SU-DHL-6 (cell line): ENCODE results near the gene CCDC93.
A peak's percentile ranks its signal among the peaks of the same experiment; 100 is the strongest.

Source experiments
- H2AFZ ChIP-seq: fragments of 200-600 bp; sonication (generic); 2 replicates; pipeline ENCODE4 v1.6.1; 2014; ENCODE audit warnings: low read depth, mild to moderate bottlenecking, moderate library complexity, mixed read lengths, antibody characterized with exemption, low read length; ENCODE audit not compliant: severe bottlenecking
- H3F3A ChIP-seq: fragments of 200-600 bp; shearing (Covaris generic); 2 replicates; pipeline ENCODE4 v1.6.0; 2016; ENCODE audit warnings: antibody characterized with exemption, mild to moderate bottlenecking; ENCODE audit not compliant: insufficient read depth
- H3K27ac ChIP-seq: fragments of 200-600 bp; sonication (generic); 2 replicates; pipeline ENCODE4 v1.5.1; 2016; ENCODE audit warnings: low read depth, mild to moderate bottlenecking, low read length, moderate library complexity, mixed read lengths
- H3K27me3 ChIP-seq: fragments of 200-600 bp; sonication (generic), shearing (Covaris generic); 2 replicates; pipeline ENCODE4 v1.6.0; 2014; ENCODE audit warnings: mild to moderate bottlenecking, low read length
- H3K36me3 ChIP-seq: fragments of 200-600 bp; sonication (generic); 2 replicates; pipeline ENCODE4 v1.6.1; 2014; ENCODE audit warnings: mild to moderate bottlenecking, low read length, mixed read lengths
- H3K4me2 ChIP-seq: fragments of 300-600, 200-600 bp; shearing (Covaris generic), sonication (generic); 2 replicates; pipeline ENCODE4 v1.6.0; 2014; ENCODE audit warnings: low read length, low read depth, mild to moderate bottlenecking; ENCODE audit not compliant: poor library complexity, severe bottlenecking
- H3K4me3 ChIP-seq: fragments of 200-600 bp; sonication (generic); 2 replicates; pipeline ENCODE4 v1.5.1; 2014; ENCODE audit warnings: antibody characterized with exemption, low read length, mild to moderate bottlenecking, mixed read lengths; ENCODE audit not compliant: insufficient read depth, poor library complexity, severe bottlenecking
- H3K79me2 ChIP-seq: fragments of 200-600 bp; sonication (generic); 2 replicates; pipeline ENCODE4 v1.6.1; 2014; ENCODE audit warnings: mild to moderate bottlenecking, low read length, moderate library complexity; ENCODE audit not compliant: insufficient read depth
- H3K9ac ChIP-seq: fragments of 200-600 bp; sonication (generic); 2 replicates; pipeline ENCODE4 v1.7.0; 2014; ENCODE audit warnings: mild to moderate bottlenecking, low read length
- H3K9me2 ChIP-seq: fragments of 200-600 bp; sonication (generic); replicated peaks from 2 replicates; pipeline ENCODE4 v1.6.1; 2014; ENCODE audit warnings: low read length; ENCODE audit not compliant: insufficient read depth
- H3K9me3 ChIP-seq: fragments of 200-600 bp; sonication (generic); 2 replicates; pipeline ENCODE4 v1.6.1; 2014; ENCODE audit warnings: low read length, mixed read lengths; ENCODE audit not compliant: insufficient read depth
- H4K20me1 ChIP-seq: fragments of 200-600 bp; sonication (generic); 2 replicates; pipeline ENCODE4 v1.6.1; 2014; ENCODE audit warnings: low read depth, mild to moderate bottlenecking, antibody characterized with exemption, low read length, moderate library complexity, mixed read lengths
- EZH2phosphoT487 ChIP-seq: fragments of 200-600 bp; sonication (generic), shearing (Covaris generic); conservative IDR thresholded peaks from 2 replicates; pipeline ENCODE4 v1.6.1; 2018; ENCODE audit warnings: mild to moderate bottlenecking, antibody characterized with exemption, low read length, moderate library complexity, mixed read lengths
- TF ChIP-seq, protein P1 (sequence below): fragments of 200-600 bp; sonication (generic); IDR thresholded peaks from one replicate; pipeline ENCODE4 v1.5.1; 2017; ENCODE audit warnings: antibody characterized with exemption, mild to moderate bottlenecking, low read length, moderate library complexity; ENCODE audit not compliant: insufficient read depth, poor library complexity, severe bottlenecking

The CCDC93 gene

GRCh38 chr2:118044103-118044716 is 30.3 kb upstream of the CCDC93 start:
- no peaks in the 10 kb centered on the region for H3F3A ChIP-seq
- no peak overlapping the region for H3K4me2 ChIP-seq
- no peaks in the 10 kb centered on the region for H3K36me3 ChIP-seq

GRCh38 chr2:118040891-118041290 is 27.0 kb upstream of the CCDC93 start:
- H3K9ac ChIP-seq, result no peak overlapping the region
- no peak for TF ChIP-seq EZH2phosphoT487
- TF ChIP-seq, protein P1, sequence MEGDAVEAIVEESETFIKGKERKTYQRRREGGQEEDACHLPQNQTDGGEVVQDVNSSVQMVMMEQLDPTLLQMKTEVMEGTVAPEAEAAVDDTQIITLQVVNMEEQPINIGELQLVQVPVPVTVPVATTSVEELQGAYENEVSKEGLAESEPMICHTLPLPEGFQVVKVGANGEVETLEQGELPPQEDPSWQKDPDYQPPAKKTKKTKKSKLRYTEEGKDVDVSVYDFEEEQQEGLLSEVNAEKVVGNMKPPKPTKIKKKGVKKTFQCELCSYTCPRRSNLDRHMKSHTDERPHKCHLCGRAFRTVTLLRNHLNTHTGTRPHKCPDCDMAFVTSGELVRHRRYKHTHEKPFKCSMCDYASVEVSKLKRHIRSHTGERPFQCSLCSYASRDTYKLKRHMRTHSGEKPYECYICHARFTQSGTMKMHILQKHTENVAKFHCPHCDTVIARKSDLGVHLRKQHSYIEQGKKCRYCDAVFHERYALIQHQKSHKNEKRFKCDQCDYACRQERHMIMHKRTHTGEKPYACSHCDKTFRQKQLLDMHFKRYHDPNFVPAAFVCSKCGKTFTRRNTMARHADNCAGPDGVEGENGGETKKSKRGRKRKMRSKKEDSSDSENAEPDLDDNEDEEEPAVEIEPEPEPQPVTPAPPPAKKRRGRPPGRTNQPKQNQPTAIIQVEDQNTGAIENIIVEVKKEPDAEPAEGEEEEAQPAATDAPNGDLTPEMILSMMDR, result no peak
- H2AFZ ChIP-seq, result no peak overlapping the region
- H3K27me3 ChIP-seq, result no peaks in the 10 kb centered on the region
- H4K20me1 ChIP-seq, result no peaks in the 10 kb centered on the region
- H3K4me3 ChIP-seq, result no peak overlapping the region
- no peaks in the 10 kb centered on the region for H3K9me3 ChIP-seq
- no peaks in the 10 kb centered on the region for H3K9me2 ChIP-seq
- no peak overlapping the region for H3K27ac ChIP-seq
- H3K4me2 ChIP-seq, result no peak overlapping the region
- H3K79me2 ChIP-seq, result no peaks in the 10 kb centered on the region
- H3K36me3 ChIP-seq, result no peaks in the 10 kb centered on the region
- H3F3A ChIP-seq, result no peaks in the 10 kb centered on the region

More at GRCh38 chr2:118044103-118044716, 30.3 kb upstream of the CCDC93 start:
- Histone ChIP-seq H3K27me3 (no peaks in the 10 kb centered on the region), H3K27ac (no peak overlapping the region), H3K9me2 (no peaks in the 10 kb centered on the region), H3K9ac (no peak overlapping the region), H3K79me2 (no peaks in the 10 kb centered on the region), H3K9me3 (no peaks in the 10 kb centered on the region), H4K20me1 (no peaks in the 10 kb centered on the region), H2AFZ (no peak overlapping the region), H3K4me3 (no peak overlapping the region)
- TF ChIP-seq, protein P1, result no peak

GRCh38 chr2:118032169-118033013 is 18.5 kb upstream of the CCDC93 start:
- H3K9me2 ChIP-seq, result no peaks in the 10 kb centered on the region
- H3K9ac ChIP-seq, result no peak overlapping the region
- no peaks in the 10 kb centered on the region for H3K27me3 ChIP-seq
- no peaks in the 10 kb centered on the region for H3K9me3 ChIP-seq
- no peaks in the 10 kb centered on the region for H3K79me2 ChIP-seq
- H3K27ac ChIP-seq, result no peak overlapping the region
- H3K4me3 ChIP-seq, result no peak overlapping the region
- no peaks in the 10 kb centered on the region for H4K20me1 ChIP-seq
- H3K4me2 ChIP-seq, result no peak overlapping the region
- TF ChIP-seq EZH2phosphoT487, result no peak
- TF ChIP-seq, protein P1, result peak; percentile 80
- H2AFZ ChIP-seq, result no peak overlapping the region
- H3K36me3 ChIP-seq, result no peaks in the 10 kb centered on the region
- H3F3A ChIP-seq, result no peaks in the 10 kb centered on the region
